MM.1S (cell line): ENCODE data around the gene DEPDC5.

Experiments used
- EZH2 ChIP-seq: fragments of 300-600 bp; sonication (generic); optimal IDR thresholded peaks from 2 replicates; pipeline ENCODE3; 2017; ENCODE audit warnings: low read depth, mild to moderate bottlenecking, antibody characterized with exemption, low read length, mixed read lengths
- EZH2phosphoT487 ChIP-seq: fragments of 300-600 bp; sonication (generic); IDR thresholded peaks from 2 replicates; pipeline ENCODE4 v1.6.1; 2018; ENCODE audit warnings: antibody characterized with exemption, low read length
- TF ChIP-seq, protein P1 (sequence below): fragments of 300-600 bp; sonication (generic); IDR thresholded peaks from 2 replicates; pipeline ENCODE4 v1.5.1; 2016; ENCODE audit warnings: antibody characterized with exemption, low read length, mixed read lengths

DNA sequence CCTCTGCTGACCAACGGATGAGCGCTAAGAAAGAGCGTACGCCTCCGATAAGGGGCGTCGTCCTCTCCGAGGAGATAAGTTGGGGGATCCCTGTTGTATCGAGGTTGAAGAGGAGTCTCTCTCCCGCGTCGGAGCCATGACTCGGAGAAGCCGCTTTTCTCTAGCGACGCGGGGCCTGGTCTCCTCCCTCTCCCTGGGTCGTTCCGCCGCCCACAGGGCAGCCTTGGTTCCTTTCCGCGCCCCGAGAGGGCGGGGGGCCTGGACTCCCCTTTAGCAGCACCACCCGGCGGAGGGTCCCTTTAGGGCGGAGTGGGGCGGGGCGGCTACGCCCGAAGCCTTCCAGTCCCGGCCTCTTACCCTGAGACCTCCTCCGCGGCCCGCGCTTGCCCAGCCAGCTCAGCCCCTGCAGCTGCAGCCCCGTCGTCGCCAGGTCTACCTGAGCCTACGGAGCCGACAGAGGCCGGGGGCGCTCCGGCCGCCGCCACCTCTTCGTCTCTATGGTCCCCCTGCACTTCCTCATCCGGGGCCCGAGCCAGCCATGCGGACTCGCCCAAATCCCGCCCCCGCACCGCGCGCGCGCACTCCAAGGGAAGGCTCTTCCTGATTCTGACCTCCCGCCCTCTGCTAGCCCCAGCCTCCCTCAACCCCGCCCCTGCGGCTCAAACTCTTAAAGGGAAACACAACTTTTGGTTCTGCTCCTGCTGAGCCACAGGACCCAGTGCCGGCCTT lies 4.0 kb upstream of the DEPDC5 start, which contains the start of gene PRR14L:
- TF ChIP-seq, protein P1, sequence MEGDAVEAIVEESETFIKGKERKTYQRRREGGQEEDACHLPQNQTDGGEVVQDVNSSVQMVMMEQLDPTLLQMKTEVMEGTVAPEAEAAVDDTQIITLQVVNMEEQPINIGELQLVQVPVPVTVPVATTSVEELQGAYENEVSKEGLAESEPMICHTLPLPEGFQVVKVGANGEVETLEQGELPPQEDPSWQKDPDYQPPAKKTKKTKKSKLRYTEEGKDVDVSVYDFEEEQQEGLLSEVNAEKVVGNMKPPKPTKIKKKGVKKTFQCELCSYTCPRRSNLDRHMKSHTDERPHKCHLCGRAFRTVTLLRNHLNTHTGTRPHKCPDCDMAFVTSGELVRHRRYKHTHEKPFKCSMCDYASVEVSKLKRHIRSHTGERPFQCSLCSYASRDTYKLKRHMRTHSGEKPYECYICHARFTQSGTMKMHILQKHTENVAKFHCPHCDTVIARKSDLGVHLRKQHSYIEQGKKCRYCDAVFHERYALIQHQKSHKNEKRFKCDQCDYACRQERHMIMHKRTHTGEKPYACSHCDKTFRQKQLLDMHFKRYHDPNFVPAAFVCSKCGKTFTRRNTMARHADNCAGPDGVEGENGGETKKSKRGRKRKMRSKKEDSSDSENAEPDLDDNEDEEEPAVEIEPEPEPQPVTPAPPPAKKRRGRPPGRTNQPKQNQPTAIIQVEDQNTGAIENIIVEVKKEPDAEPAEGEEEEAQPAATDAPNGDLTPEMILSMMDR = no peak
- TF ChIP-seq EZH2 (no peak), EZH2phosphoT487 (no peak)
